HG02798 (cell line): ENCODE data around the gene NFIX.

Experiments used
- ATAC-seq: cut with Tn5 transposase; IDR thresholded peaks from one replicate; pipeline ENCODE4 v1.9.1; 2021; ENCODE audit warnings: mild to moderate bottlenecking; ENCODE audit not compliant: unreplicated experiment, poor library complexity

The NFIX gene

GRCh38 chr19:13117772-13118423 lies 122.6 kb downstream of the NFIX start, which contains the start of gene NACC1:
Gene NACC1 (plus strand): TSS chr19:13118264. CDS start chr19:13135208, 16,944 bp downstream.
- ATAC-seq, result peak; percentile 73

GRCh38 chr19:13118424-13119193 lies 123.3 kb downstream of the NFIX start:
- peak; percentile 4 for ATAC-seq

- ATAC-seq, result no peak
Observed at GRCh38 chr19:13119627-13120026, 124.4 kb downstream of the NFIX start.

- no peak for ATAC-seq
Observed at GRCh38 chr19:13120031-13120430, 124.8 kb downstream of the NFIX start.

DNA sequence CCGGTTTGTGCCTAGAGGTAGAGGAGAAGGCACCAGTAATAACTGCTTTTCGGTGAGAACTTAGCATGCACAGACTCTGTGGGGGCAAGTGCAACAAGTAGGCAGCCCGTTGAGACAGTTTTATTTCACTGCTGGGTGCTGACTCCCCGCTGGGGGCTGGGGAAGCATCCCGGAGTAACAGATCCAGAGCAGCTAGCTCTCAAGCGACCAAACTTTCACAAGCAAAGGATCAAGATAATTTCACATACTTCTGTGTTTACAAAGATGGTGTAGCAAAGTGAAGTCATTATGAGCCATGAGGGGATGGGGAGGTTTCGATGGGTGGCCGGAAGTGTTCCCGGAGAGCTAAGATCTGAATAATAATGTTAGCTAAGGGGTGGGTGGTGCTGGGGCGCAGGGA lies 125.5 kb downstream of the NFIX start:
- ATAC-seq, result no peak

GRCh38 chr19:13121551-13122274 lies 126.4 kb downstream of the NFIX start:
- ATAC-seq, result no peak

GRCh38 chr19:13122275-13122878 lies 127.1 kb downstream of the NFIX start:
- no peak for ATAC-seq

GRCh38 chr19:13122980-13123957 lies 128.0 kb downstream of the NFIX start:
- no peak for ATAC-seq

- no peak for ATAC-seq
Observed at GRCh38 chr19:13127051-13127450, 131.8 kb downstream of the NFIX start.

DNA sequence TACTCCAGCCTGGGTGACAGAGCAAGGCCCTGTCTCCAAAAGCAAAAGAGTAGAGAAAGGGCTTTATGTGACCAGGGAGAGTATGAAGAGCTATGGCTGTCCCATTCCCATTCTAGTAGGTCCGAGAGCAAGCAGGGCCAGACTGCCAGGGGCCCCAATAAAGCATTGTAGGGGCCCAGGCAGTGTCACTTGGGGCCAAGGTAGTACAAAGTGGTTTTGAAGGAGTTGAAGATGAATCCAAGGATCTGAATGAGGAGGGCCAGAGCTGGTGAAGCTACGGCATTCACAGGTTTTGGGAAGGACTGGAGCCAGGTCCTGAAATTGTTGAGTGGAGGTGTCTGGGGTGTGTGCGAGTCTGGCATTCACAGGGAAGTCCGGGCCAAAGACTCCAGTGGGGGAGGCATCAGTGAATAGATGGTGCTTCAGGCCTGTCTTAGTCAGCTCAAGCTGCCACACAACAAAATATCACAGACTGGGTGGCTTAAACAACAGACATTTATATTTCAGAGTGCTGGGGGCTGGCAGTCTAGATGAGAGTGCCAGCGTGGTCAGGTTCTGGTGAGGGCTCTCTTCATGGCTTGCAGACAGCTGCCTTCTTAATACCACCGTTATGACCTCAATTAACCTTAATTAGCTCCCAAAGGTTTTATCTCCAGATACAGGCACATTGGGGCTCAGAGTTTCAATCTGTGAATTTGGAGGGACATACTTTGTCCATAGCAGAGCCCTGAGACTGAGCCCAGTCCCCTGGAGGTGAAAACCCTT lies 132.7 kb downstream of the NFIX start:
- ATAC-seq, result no peak

DNA sequence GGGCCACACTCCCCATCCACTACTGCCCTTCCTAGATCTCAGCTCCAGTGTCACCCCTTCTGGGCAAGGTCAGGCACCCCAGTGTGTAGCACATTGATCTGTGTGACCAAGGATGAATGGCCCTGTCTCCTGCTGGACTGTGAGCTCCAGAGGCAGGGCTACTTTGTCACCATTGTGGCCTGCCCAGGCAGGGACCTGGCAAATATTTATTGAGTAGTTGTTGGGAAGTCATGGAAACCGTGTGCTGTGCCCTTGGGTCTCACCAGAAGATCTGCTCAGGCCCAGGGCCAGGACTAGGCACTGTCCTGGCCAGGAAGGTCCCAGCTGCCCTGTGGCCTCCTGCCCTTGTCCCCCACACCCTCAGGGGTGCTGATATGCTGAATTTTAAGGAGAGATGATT lies 133.3 kb downstream of the NFIX start:
- ATAC-seq, result no peak

- no peak for ATAC-seq
Observed at GRCh38 chr19:13129384-13129783, 134.1 kb downstream of the NFIX start.

- ATAC-seq, result no peak
Observed at GRCh38 chr19:13130886-13131490, 135.7 kb downstream of the NFIX start.

- ATAC-seq, result no peak
Observed at GRCh38 chr19:13132471-13133180, 137.4 kb downstream of the NFIX start.

GRCh38 chr19:13133241-13133870 lies 138.1 kb downstream of the NFIX start:
- no peak for ATAC-seq

DNA sequence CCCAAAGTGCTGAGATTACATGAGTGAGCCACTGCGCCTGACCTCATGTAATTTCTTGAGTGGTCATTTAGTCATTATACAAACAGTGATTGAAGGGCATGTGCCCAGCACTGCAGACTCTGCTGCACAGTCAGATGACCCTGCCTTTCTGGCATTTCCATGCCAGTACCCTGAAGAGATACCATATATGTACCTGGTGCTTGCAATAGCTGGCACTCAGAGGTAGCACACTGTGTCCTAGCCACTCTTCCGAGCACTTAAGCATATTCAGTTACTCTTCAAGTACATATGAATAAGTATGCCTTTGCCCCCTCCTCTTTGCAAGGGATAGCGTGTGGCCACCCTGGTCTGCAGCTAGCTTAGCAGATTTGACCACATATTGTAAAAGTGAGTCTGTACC lies 139.4 kb downstream of the NFIX start:
- ATAC-seq, result no peak
